Measurements from ENCODE around the gene ARL6.
A peak's percentile ranks its signal among the peaks of the same experiment; 100 is the strongest.
"Not testable (repeated sequence)": the region's sequence is repeated elsewhere in the genome, so short reads cannot be mapped to it uniquely, and the experiment has no call there.

Gene ARL6

GRCh38 chr3:97821287-97821773, 56.8 kb downstream of the ARL6 start:
- H3K27me3 ChIP-seq (ENCODE audit: control insufficient read depth, insufficient read depth, low read length), result peaks cover 2% of the 10 kb centered on the region; the same call in 1 of the 2 replicates
- 0 out of 2 replicates have a peak, but pooled peaks cover 1% of the 10 kb centered on the region for H3K4me1 ChIP-seq (ENCODE audit: control insufficient read depth, insufficient read depth, low read length)
- peak overlapping the region; percentile 68; the same call in 1 of the 2 replicates for H3K4me3 ChIP-seq (ENCODE audit: low read length)
- H3K27ac ChIP-seq (ENCODE audit: low read length), result no peak overlapping the region
- no peaks in the 10 kb centered on the region for H3K36me3 ChIP-seq (ENCODE audit: control insufficient read depth, insufficient read depth, low read length)
- peak; percentile 5 for DNase-seq (ENCODE audit: low read depth, low spot score)
- H3K9me3 ChIP-seq (ENCODE audit: control insufficient read depth, insufficient read depth, low read length), result no peaks in the 10 kb centered on the region
- no CpG with 5 or more reads among the region's 23 CpGs for WGBS (ENCODE audit: insufficient coverage, insufficient read length)

GRCh38 chr3:97821774-97822358, 57.3 kb downstream of the ARL6 start, which contains the start of gene CRYBG3:
Gene CRYBG3, plus strand, starts transcription at chr3:97822011. Its CDS starts 196 bp downstream, at chr3:97822207.
- Histone ChIP-seq H3K27me3 (ENCODE audit: control insufficient read depth, insufficient read depth, low read length) (peaks cover 2% of the 10 kb centered on the region; the same call in 1 of the 2 replicates), H3K9me3 (ENCODE audit: control insufficient read depth, insufficient read depth, low read length) (no peaks in the 10 kb centered on the region), H3K36me3 (ENCODE audit: control insufficient read depth, insufficient read depth, low read length) (no peaks in the 10 kb centered on the region), H3K4me3 (ENCODE audit: low read length) (peak within 1 kb of the TSS; percentile 68), H3K27ac (ENCODE audit: low read length) (no peak within 1 kb of the TSS), H3K4me1 (ENCODE audit: control insufficient read depth, insufficient read depth, low read length) (0 out of 2 replicates have a peak, but pooled peaks cover 1% of the 10 kb centered on the region)
- no CpG with 5 or more reads among the region's 66 CpGs for WGBS (ENCODE audit: insufficient coverage, insufficient read length)
- peak; percentile 43 for DNase-seq (ENCODE audit: low read depth, low spot score)

- WGBS (ENCODE audit: insufficient coverage, insufficient read length), result no CpG with 5 or more reads among the region's 36 CpGs
- 0 out of 2 replicates have a peak, but pooled peaks cover 1% of the 10 kb centered on the region for H3K4me1 ChIP-seq (ENCODE audit: control insufficient read depth, insufficient read depth, low read length)
- no peaks in the 10 kb centered on the region for H3K36me3 ChIP-seq (ENCODE audit: control insufficient read depth, insufficient read depth, low read length)
- H3K4me3 ChIP-seq (ENCODE audit: low read length), result peak overlapping the region; percentile 68
- peak; percentile 13 for DNase-seq (ENCODE audit: low read depth, low spot score)
- H3K27ac ChIP-seq (ENCODE audit: low read length), result no peak overlapping the region
- H3K27me3 ChIP-seq (ENCODE audit: control insufficient read depth, insufficient read depth, low read length), result peaks cover 2% of the 10 kb centered on the region; the same call in 1 of the 2 replicates
- no peaks in the 10 kb centered on the region for H3K9me3 ChIP-seq (ENCODE audit: control insufficient read depth, insufficient read depth, low read length)
These were observed 57.8 kb downstream of the ARL6 start for GRCh38 chr3:97822359-97822775.

- H3K36me3 ChIP-seq (ENCODE audit: control insufficient read depth, insufficient read depth, low read length), result no peaks in the 10 kb centered on the region
- peaks cover 2% of the 10 kb centered on the region; the same call in 1 of the 2 replicates for H3K27me3 ChIP-seq (ENCODE audit: control insufficient read depth, insufficient read depth, low read length)
- 0 out of 2 replicates have a peak, but pooled peaks cover 1% of the 10 kb centered on the region for H3K4me1 ChIP-seq (ENCODE audit: control insufficient read depth, insufficient read depth, low read length)
- H3K9me3 ChIP-seq (ENCODE audit: control insufficient read depth, insufficient read depth, low read length), result no peaks in the 10 kb centered on the region
- H3K27ac ChIP-seq (ENCODE audit: low read length), result no peak overlapping the region
- no peak for DNase-seq (ENCODE audit: low read depth, low spot score)
- no peak overlapping the region; the same call in 1 of the 2 replicates for H3K4me3 ChIP-seq (ENCODE audit: low read length)
- no CpG with 5 or more reads among the region's 17 CpGs for WGBS (ENCODE audit: insufficient coverage, insufficient read length)
These were observed 58.8 kb downstream of the ARL6 start for GRCh38 chr3:97823046-97824004.

GRCh38 chr3:97825101-97825500, 60.5 kb downstream of the ARL6 start:
- Histone ChIP-seq H3K9me3 (ENCODE audit: control insufficient read depth, insufficient read depth, low read length) (no peaks in the 10 kb centered on the region), H3K27me3 (ENCODE audit: control insufficient read depth, insufficient read depth, low read length) (peaks cover 2% of the 10 kb centered on the region; the same call in 1 of the 2 replicates), H3K4me3 (ENCODE audit: low read length) (no peak overlapping the region), H3K36me3 (ENCODE audit: control insufficient read depth, insufficient read depth, low read length) (no peaks in the 10 kb centered on the region), H3K4me1 (ENCODE audit: control insufficient read depth, insufficient read depth, low read length) (0 out of 2 replicates have a peak, but pooled peaks cover 1% of the 10 kb centered on the region), H3K27ac (ENCODE audit: low read length) (no peak overlapping the region)
- DNase-seq (ENCODE audit: low read depth, low spot score), result no peak
- no CpG with 5 or more reads among the region's 1 CpG for WGBS (ENCODE audit: insufficient coverage, insufficient read length)

- Histone ChIP-seq H3K4me1 (ENCODE audit: control insufficient read depth, insufficient read depth, low read length) (0 out of 2 replicates have a peak, but pooled peaks cover 1% of the 10 kb centered on the region), H3K36me3 (ENCODE audit: control insufficient read depth, insufficient read depth, low read length) (no peaks in the 10 kb centered on the region), H3K9me3 (ENCODE audit: control insufficient read depth, insufficient read depth, low read length) (no peaks in the 10 kb centered on the region), H3K4me3 (ENCODE audit: low read length) (no peak overlapping the region), H3K27ac (ENCODE audit: low read length) (no peak overlapping the region), H3K27me3 (ENCODE audit: control insufficient read depth, insufficient read depth, low read length) (peaks cover 2% of the 10 kb centered on the region; the same call in 1 of the 2 replicates)
- no peak for DNase-seq (ENCODE audit: low read depth, low spot score)
- no CpG with 5 or more reads among the region's 2 CpGs for WGBS (ENCODE audit: insufficient coverage, insufficient read length)
These were observed 63.3 kb downstream of the ARL6 start for GRCh38 chr3:97827741-97828471.

- Histone ChIP-seq H3K27ac (ENCODE audit: low read length) (no peak overlapping the region), H3K27me3 (ENCODE audit: control insufficient read depth, insufficient read depth, low read length) (no peaks in the 10 kb centered on the region), H3K4me1 (ENCODE audit: control insufficient read depth, insufficient read depth, low read length) (no peaks in the 10 kb centered on the region), H3K9me3 (ENCODE audit: control insufficient read depth, insufficient read depth, low read length) (no peaks in the 10 kb centered on the region), H3K4me3 (ENCODE audit: low read length) (no peak overlapping the region), H3K36me3 (ENCODE audit: control insufficient read depth, insufficient read depth, low read length) (no peaks in the 10 kb centered on the region)
- no CpG with 5 or more reads among the region's 2 CpGs for WGBS (ENCODE audit: insufficient coverage, insufficient read length)
- no peak for DNase-seq (ENCODE audit: low read depth, low spot score)
These were observed 64.6 kb downstream of the ARL6 start for GRCh38 chr3:97829198-97829597.

GRCh38 chr3:97830638-97831037, 66.1 kb downstream of the ARL6 start:
- H3K4me3 ChIP-seq (ENCODE audit: low read length), result no peak overlapping the region
- no CpG with 5 or more reads among the region's 2 CpGs for WGBS (ENCODE audit: insufficient coverage, insufficient read length)
- no peak overlapping the region for H3K27ac ChIP-seq (ENCODE audit: low read length)
- no peak for DNase-seq (ENCODE audit: low read depth, low spot score)
- H3K27me3 ChIP-seq (ENCODE audit: control insufficient read depth, insufficient read depth, low read length), result no peaks in the 10 kb centered on the region
- no peaks in the 10 kb centered on the region for H3K4me1 ChIP-seq (ENCODE audit: control insufficient read depth, insufficient read depth, low read length)
- H3K9me3 ChIP-seq (ENCODE audit: control insufficient read depth, insufficient read depth, low read length), result no peaks in the 10 kb centered on the region
- no peaks in the 10 kb centered on the region for H3K36me3 ChIP-seq (ENCODE audit: control insufficient read depth, insufficient read depth, low read length)

GRCh38 chr3:97831140-97831539, 66.6 kb downstream of the ARL6 start:
- Histone ChIP-seq H3K4me1 (ENCODE audit: control insufficient read depth, insufficient read depth, low read length) (no peaks in the 10 kb centered on the region), H3K36me3 (ENCODE audit: control insufficient read depth, insufficient read depth, low read length) (no peaks in the 10 kb centered on the region), H3K27me3 (ENCODE audit: control insufficient read depth, insufficient read depth, low read length) (no peaks in the 10 kb centered on the region), H3K9me3 (ENCODE audit: control insufficient read depth, insufficient read depth, low read length) (no peaks in the 10 kb centered on the region), H3K27ac (ENCODE audit: low read length) (no peak overlapping the region), H3K4me3 (ENCODE audit: low read length) (no peak overlapping the region)
- no CpG with 5 or more reads among the region's 1 CpG for WGBS (ENCODE audit: insufficient coverage, insufficient read length)
- DNase-seq (ENCODE audit: low read depth, low spot score), result no peak

- DNase-seq (ENCODE audit: low read depth, low spot score); H3K27me3 ChIP-seq (ENCODE audit: control insufficient read depth, insufficient read depth, low read length); H3K36me3 ChIP-seq (ENCODE audit: control insufficient read depth, insufficient read depth, low read length); H3K27ac ChIP-seq (ENCODE audit: low read length); H3K4me3 ChIP-seq (ENCODE audit: low read length); H3K4me1 ChIP-seq (ENCODE audit: control insufficient read depth, insufficient read depth, low read length); H3K9me3 ChIP-seq (ENCODE audit: control insufficient read depth, insufficient read depth, low read length): not testable (repeated sequence)
- no CpG with 5 or more reads among the region's 4 CpGs for WGBS (ENCODE audit: insufficient coverage, insufficient read length)
These were observed 68.6 kb downstream of the ARL6 start for GRCh38 chr3:97833184-97833583.

Measured in iPS DF 6.9 (cell line).